ENCODE results near the gene GAL3ST2.
A peak's percentile ranks its signal among the peaks of the same experiment; 100 is the strongest.
"Not testable (repeated sequence)": the region's sequence is repeated elsewhere in the genome, so short reads cannot be mapped to it uniquely, and the experiment has no call there.

Gene GAL3ST2

DNA sequence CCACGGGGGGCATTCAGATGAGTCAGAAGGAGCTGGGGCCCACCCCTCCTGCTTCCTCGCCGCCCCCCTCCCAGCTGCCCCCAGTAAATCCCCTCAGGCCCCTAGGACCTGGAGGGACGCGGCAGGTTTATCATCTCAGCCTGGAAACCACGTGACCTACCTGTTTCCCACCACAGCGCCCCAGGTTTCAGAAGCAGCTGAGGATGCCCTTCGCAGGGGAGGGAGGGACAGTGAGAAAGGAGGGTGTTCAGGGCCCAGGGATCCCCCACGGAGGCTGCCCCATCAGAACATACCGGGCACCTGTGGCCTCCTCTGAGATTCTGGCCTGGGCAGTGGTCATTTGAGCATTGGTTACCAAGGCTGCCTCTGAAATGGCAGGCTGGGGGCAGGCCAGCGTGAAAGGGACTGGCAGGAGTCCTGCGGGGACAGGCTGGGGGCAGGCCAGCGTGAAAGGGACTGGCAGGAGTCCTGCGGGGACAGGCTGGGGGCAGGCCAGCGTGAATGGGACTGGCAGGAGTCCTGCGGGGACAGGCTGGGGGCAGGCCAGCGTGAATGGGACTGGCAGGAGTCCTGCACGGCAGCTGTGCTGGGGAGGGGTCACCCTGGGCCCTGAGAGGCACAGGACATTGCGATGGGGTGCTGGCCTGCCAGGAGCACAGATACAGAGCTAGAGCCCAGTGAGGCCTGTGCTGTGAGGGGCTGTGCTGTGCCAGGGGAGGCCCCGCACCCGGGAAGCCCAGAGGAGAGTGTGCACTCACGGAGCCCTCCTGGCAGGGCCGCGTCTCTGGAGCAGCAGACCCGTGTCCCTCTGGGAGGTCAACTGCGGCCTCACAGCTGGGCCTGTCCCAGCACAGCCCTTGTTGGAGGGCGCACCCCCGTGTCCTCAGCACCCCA lies 33.9 kb downstream of the GAL3ST2 start:
- no peak for DNase-seq

DNA sequence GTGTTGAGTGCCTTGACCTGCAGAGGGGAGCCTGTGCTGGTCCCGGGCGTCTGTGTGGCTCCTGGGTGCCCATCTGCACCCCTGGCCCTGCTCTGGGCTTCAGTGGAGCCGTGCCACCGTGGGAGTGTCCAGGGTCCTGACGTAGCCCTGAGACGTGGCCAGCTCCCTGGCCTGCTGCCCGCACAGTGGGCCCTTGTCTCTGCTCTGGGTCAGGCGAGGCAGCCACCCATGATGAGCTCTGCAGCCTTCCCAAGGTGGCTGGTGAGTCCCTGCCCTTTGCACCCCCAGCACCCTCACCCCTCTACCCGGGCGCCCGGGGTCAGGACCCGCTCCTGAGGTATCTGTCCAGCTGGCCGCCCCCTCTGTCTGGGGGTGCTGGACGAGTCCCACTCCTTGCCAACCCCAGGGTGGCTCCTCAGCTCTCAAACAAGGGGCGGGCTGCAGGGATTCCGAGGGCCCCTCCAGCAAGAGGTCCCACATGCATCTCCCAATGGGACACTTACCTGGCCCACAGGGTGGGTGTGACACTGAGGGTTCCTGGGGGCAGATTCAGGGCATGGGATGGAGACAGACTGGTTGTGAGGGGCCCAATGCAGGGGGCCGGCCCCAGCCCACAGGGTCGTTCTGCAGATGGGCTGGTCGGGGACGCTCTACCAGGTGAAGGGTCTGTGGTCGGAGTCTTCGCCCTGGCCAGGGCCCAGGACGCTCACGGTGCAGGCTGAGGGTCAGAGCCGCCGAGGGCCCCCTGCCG lies 34.8 kb downstream of the GAL3ST2 start:
- no peak for DNase-seq

DNA sequence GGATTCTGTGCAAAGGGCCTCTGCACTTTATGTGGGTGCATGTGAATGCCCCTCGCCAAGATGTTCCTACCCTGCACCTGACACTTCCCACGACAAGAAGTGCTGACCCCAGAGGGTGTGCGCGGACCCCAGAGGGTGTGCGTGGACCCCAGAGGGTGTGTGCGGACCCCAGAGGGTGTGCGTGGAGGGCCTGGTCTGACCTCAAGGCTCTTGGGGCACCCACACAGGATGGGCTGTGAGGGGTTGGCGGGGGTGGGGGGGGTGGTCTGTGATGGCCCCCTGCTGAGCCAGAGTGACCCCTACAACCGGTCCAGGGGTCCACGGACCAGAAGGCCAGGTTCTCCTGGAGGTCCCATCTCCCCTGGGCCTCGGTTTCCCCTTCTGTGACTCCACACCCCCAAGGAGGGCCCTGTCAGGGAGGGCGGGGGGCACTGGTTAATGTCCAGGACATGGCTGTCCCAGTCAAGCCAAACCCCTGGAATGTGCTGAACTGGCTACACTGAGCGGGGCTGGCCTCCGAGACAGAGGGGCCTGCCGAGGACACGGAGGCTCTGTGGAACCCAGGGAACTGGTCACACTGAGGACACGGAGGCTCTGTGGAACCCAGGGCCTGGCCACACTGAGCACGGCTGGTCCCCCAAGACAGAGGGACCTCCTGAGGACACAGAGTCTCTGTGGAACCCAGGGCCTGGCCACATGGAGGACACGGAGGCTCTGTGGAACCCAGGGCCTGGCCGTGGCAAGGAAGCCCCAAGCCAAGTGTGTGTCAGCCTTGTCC lies 35.5 kb downstream of the GAL3ST2 start:
- DNase-seq = no peak

DNA sequence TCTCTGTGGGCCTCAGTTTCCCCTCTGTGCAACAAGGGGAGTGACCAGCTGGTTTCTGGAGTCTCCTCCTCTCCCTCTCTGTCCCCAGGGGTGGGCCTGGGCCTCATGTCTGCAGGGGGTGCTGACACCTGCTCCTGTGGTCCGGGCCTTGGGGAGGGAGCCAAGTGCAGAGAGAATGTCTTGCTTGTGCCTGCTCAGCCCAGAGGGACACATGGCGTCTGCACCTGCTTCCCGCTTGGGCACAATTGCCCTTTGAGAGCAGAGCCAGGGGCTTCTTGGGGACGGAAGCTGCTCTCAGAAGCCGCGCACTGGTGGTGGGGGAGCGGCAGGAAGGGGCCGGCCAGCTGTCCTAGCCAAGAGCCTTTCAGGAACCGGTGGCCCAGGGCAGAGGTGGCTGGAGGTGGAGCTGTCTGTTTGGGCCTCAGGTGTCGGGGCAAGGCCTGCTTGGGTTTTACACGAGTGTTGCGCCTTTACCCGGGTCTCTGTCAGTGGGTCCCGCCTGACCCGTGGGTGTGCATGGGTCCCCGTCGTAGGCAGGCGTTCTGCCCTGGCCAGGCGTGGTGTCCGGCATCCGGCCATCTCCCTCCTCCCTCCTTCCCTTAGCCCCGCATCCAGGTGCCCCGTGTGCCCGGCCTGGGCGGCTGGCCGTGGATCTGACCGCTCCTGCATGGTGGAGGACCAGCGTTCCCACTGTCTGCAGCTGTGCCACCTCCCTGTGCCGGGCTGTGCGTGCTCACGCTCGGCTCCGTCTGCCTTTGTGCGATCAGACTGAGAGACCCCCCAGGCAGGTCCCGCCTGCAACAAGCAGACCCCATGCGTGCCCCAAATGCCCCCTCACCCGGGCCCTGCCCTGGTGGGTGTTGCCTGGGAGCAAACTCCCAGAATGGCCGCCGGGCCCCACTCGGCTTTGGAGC lies 36.4 kb downstream of the GAL3ST2 start:
- no peak for DNase-seq

DNA sequence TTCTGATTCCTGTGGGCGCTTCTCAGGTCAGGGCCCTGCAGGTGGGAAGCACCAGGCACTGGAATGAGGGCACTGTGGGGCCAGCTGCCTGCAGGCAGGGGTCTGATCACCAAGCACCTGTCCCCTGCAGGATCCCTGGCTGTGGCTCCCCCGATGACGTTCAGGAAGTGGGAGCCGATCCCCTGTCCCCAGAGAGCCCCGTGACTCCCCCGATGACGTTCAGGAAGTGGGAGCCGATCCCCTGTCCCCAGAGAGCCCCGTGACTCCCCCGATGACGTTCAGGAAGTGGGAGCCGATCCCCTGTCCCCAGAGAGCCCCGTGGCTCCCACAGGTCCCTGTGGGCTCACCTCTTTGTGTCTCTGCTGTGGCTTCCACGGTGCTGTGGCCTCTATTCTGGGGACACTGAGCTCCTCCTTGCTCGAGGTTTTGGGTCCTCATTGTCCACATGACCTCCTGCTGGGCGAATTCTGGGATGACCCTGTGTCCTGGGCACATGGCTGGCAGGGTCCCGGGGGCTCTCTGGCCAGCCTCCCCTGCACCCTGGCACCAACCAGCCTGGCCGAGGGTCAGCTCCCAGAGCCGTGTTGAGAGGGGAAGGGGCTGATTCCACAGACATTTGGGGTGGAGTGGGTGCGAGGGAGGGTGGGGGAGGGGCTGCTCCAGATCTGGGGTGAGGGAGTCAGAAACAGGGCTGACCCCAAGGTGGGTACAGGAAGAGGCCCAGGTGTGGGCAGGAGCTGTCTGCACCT lies 37.2 kb downstream of the GAL3ST2 start:
- DNase-seq = peak; percentile 22

DNA sequence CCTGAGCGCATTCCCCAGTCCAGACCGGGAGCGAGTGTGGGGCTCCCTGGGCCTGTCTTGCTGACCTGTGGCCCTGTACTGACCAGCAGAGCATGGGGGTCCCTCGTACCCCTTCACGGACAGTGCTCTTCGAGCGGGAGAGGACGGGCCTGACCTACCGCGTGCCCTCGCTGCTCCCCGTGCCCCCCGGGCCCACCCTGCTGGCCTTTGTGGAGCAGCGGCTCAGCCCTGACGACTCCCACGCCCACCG lies 37.7 kb downstream of the GAL3ST2 start:
- DNase-seq = no peak

DNA sequence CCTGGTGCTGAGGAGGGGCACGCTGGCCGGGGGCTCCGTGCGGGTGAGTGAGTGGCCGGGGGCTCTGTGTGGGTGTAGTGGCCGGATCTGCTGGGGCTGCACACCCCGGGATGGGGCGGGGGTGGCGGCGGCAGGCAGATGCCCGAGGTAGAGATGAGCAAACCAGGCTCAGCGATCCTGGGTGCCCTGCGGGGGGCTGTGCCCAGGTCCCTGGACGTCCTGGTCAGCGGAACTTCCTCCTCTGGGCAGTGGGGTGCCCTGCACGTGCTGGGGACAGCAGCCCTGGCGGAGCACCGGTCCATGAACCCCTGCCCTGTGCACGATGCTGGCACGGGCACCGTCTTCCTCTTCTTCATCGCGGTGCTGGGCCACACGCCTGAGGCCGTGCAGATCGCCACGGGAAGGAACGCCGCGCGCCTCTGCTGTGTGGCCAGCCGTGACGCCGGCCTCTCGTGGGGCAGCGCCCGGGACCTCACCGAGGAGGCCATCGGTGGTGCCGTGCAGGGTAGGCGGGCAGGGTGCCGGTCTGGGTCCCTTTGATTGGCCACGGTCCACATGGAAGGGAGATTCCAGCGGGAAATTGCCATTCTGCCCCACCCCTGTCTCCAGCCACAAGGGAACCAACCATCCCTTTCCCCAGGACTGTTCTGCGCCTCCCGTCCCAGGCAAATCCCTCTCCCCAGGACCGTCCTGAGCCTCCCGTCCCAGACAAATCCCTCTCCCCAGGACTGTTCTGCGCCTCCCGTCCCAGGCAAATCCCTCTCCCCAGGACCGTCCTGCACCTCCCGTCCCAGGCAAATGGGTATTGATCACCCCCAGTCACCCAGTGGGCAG lies 38.2 kb downstream of the GAL3ST2 start:
- no peak for DNase-seq

DNA sequence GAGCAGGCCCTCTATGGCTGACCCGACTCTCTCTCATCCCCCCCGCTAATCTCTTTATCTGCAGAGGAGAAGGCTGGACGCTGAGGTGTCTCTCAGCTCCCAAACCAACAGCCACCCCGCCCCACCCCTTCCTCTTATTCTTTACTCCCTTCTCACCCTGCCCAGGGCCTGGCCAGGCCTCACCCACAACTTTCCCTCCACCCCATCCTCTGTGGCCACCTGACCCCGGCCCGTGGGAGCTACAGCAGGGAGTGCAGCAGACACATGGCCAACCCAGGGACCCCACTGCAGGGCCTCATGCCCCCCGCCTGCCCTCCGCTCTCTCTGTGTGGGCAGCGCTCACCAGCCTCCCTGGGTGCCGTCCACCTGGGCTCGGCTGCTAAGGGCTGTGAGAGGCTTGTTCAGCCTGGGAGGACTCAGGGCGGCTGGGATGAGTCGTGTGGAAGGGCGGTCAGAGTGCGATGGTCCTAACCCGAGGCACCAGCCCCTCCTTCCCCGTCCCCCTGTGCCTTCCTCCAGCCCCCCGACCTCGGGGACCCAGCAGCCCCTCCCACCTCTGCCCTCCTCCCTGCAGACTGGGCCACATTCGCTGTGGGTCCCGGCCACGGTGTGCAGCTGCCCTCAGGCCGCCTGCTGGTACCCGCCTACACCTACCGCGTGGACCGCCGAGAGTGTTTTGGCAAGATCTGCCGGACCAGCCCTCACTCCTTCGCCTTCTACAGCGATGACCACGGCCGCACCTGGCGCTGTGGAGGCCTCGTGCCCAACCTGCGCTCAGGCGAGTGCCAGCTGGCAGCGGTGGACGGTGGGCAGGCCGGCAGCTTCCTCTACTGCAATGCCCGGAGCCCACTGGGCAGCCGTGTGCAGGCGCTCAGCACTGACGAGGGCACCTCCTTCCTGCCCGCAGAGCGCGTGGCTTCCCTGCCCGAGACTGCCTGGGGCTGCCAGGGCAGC lies 39.1 kb downstream of the GAL3ST2 start:
- DNase-seq = no peak

DNA sequence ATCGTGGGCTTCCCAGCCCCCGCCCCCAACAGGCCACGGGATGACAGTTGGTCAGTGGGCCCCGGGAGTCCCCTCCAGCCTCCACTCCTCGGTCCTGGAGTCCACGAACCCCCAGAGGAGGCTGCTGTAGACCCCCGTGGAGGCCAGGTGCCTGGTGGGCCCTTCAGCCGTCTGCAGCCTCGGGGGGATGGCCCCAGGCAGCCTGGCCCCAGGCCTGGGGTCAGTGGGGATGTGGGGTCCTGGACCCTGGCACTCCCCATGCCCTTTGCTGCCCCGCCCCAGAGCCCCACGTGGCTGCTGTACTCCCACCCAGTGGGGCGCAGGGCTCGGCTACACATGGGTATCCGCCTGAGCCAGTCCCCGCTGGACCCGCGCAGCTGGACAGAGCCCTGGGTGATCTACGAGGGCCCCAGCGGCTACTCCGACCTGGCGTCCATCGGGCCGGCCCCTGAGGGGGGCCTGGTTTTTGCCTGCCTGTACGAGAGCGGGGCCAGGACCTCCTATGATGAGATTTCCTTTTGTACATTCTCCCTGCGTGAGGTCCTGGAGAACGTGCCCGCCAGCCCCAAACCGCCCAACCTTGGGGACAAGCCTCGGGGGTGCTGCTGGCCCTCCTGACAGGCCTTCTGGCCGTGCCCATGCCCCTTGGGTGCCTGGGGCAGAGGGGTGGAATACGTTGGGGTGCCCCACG lies 40.0 kb downstream of the GAL3ST2 start:
- DNase-seq = no peak

DNA sequence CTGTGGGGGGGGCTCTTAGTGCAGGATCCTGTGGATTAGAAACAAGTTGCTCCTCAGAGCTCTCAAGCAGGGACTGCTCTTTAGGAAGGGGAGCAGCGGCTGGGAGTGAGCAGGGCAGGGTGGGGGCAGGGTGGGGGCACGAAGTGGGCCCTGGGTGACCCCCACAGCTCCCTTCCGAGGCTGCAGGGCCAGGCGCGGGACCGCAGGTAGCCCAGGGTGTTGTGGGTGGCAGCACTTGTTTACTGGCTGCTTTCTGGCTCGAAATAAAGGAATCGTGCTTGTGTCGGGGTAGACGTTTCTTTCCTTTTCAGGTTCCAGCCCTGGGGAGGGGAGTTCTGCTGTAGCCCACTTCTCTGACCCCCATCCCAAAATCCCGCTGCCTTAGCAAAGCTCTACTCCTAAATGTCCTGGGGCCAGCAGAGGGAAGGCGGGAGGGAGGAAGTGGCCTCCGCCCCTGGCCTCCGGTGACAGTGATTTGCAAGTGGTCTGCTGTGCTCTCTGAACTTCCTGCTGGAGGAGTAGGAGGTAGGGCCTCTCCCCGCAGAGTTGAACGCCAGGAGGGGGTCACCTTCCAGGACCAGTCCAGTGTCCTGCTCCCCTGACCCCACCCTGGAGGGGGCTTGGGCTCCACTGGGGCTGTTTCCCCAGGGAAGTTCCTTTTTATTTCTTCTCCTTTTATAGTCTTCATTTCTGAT lies 40.7 kb downstream of the GAL3ST2 start:
- DNase-seq = no peak

DNA sequence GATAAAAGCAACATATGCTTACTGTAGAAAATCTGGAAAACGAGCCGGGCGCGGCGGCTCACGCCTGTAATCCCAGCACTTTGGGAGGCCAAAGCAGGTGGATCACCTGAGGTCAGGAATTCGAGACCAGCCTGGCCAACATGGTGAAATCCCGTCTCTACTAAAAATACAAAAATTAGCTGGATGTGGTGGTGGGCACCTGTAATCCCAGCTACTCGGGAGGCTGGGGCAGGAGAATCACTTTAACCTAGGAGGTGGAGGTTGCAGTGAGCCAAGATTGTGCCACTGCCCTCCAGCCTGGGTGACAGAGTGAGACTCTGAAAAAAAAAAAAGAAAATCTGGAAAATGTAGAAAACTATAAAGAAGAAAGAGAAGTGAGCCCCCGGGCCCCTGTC lies 41.2 kb downstream of the GAL3ST2 start:
- not testable (repeated sequence) for DNase-seq

DNA sequence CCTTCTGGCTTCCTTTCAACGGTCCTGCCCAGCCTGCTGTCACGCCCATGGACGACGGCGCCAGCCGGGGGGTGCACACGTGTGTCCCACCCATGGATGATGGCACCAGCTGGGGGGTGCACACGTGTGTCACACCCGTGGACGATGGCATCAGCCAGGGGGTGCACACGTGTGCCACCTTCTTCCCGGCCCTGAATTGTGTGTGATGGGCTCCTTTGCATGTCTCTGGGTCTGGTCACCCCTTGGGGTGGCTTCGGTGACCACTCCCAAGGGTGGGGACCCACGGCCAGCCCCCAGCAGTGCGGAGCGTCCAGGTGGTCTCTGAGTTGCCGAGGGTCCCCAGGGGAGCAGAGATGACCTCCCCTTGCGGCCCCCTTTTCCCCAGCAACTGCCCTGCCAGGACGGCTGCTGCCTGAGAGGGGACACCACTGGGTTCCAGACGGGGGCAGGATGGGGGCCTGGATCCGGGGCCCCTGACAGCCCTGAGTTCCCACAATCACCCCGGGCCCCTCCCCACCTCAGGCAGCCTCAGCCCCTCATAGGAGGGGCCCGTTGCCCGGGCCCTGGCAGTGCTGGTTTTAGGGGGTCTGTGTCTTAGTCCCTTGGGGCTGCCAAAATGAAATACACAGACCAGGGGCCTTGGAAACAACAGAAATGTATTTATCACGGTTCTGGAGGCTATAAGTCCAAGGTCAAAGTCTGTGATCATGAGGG lies 41.8 kb downstream of the GAL3ST2 start:
- DNase-seq = no peak

DNA sequence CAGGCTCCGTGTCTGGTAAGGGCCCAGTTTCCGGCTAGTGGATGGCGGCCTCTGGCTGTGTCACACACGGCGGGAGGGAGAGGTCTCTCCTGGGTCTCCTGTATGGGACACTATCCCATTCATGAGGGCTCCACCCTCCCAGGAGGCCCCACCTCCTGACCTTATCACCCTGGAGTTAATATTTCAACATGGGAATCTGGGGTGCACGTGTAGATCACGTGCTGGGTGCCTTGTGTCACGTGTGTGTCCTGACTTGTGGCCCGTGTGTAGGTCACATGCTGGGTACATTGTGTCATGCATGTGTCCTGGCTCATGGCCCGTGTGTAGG lies 42.3 kb downstream of the GAL3ST2 start:
- DNase-seq = no peak

DNA sequence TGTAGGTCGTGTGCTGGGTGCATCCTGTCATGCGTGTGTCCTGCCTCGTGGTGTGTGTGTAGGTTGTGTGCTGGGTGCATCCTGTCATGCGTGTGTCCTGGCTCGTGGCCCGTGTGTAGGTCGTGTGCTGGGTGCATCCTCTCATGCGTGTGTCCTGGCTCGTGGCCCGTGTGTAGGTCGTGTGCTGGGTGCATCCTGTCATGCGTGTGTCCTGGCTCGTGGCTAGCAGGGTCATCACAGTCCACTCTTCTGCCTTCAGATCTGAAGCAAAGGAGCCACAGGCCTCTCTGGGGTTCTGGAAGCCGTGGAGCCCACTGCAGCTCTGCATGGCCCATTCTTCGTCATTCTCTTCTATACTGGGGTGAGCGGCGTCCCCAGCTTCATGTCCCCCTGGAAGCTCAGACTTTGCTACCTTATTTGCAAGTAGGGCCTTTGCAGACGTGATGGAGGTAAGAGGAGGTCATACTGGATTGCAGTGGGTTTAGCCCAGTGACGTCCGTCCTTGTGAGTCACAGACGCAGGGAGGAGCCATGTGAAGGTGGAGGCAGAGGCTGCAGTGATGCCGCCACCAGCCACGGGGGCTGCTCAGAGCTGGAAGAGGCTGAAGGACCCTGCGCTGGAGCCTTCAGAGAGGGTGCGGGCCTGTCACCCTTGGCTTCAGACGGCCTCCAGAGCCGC lies 43.5 kb downstream of the GAL3ST2 start:
- DNase-seq = not testable (repeated sequence)

DNA sequence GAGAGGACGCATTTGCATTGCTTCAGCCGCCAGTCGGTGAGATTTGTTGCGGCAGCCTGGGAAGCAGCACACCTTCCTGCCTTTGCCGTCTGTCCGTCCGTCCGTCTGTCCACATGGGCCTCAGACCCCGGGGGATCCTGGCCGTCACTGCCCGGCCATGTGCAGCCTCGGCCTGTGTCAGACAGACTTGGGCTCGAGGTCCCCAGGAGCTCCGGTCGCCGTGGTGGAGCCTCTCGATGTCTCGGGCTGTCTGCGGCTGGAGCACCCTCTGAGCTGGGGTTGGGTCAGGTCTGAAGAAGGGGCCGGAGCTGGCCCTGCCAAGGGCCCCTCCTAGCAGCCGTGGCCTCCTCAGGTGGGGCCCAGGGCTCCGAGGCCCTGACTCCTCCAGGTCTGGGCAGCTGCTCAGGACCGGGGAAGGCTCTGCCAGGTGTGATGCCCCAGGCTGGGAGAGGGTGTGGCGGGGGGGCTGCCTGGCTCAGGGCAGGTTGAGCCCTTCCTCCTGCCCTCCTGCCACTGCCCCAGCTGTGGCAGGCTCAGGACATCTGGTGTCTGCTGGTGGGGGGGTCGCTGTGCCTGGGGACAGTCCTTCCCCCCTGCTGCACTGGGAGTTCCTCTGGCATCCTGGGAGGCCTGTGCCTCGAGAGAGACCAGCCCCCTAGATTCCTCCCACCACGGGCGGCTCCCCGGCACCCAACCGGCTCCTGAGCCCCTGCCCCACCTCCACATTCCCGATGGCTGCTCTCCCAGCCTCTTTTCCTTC lies 44.2 kb downstream of the GAL3ST2 start:
- no peak for DNase-seq

DNA sequence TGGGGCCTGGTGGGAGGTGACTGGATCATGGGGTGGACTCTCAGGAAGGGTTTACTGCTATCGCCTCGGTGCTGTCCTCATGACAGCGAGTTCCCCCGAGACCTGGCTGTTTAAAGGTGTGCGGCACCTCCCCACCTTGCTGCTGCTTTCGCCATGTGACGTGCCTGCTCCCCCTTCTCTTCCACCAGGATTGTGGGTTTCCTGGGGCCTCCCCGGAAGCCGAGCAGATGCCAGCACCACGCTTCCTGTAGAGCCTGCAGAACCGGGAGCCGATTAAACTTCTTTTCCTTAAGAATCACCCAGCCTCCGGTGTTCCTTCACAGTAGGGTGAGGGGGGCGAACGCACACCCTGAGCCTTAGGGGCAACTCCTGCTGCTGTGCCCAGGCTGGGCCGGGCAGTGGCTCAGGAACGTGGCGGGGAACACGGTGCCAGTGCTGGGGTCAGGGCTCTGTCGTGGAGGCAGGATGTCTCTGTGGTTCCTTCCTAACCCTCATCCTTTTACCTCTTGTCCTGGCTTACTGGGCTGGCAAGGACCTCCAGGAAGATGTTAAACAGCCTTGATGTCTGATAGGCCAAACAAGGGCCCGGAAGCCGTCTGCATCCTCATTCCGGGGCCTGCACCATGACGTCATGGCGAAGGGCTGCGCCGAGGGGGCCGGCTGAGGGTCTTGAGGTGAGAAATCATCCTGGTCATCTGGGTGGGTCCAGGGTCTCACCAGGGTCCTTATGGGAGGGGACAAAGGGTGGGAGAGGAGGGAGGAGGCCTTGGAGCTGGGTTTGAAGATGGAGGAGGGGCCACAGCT lies 45.0 kb downstream of the GAL3ST2 start:
- DNase-seq = no peak

Data from activated naive CD4-positive, alpha-beta T cell treated with Interleukin-2 at 50 U/mL for 16 hours (primary cell).